ENCODE results near the gene TMEM63B.
"Not testable (repeated sequence)": the region's sequence is repeated elsewhere in the genome, so short reads cannot be mapped to it uniquely, and the experiment has no call there.

TMEM63B gene

DNA sequence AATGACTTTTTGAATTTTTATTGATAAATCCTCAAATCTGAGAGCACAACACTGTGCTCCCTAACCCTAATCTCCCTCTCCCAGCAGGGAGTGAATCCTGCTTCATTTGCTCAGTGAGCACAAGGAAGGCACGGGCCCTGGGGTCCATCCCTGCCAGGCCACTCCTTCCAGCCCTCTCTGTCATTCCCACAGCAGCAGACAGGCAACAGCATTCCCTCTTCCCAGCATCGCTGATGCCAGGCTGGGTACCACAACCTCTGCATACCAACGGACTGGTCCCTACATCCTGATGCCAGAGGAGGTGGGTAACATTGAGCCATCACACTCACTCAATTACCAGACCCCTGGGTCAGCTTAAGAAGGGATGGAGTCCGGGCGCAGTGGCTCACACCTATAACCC is 34.3 kb upstream of the TMEM63B start:
- H3K4me3 ChIP-seq (ENCODE audit: low read length in 2 of 2) = no peak overlapping the region

DNA sequence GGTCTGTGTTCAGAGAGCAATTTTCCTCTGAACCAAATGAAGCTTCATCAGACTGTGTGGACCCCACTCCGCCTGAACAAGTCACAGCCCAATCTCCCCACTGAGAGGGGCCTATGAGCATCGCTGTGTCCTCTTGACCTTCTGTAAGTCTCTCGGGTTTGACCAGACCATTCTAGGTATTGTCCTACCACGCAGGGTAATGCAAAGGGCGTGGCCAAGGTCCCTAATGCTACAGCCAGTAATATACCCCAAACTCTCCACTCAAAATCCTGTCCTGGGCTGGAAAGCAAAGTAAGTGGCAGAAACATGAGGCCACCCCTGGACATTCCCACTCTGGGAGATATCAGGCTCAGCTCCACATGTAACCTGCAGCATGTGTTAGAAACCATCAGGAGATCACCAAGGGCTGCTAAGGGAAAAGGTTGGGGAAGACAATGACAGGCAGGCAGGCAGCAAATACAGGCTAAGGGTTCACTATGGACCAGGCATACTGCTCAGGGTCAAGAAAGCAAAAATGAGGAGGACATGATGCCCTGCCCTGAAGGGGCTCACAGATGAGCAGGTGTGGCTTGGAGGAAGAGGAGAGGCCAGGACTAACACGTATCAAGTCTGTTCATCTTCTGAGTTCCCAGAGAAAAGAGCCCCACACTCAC is 33.5 kb upstream of the TMEM63B start:
- Histone ChIP-seq H2BK120ac (ENCODE audit: low read depth, low read length) (no peak overlapping the region), H3K27ac (replicated peaks; ENCODE audit: low read length) (no peak overlapping the region)
- no CpG with 5 or more reads among the region's 6 CpGs for WGBS, 2 donors (ENCODE audit: extremely low coverage in 2 of 2, insufficient read length in 2 of 2, insufficient replicate concordance in 1 of 2)

More for the DNA sequence above, 34.3 kb upstream of the TMEM63B start:
- Histone ChIP-seq H3K27ac (replicated peaks; ENCODE audit: low read length) (no peak overlapping the region), H3K9ac (ENCODE audit: low read depth, low read length, poor library complexity) (no peak overlapping the region), H3K23ac (ENCODE audit: low read depth, low read length, poor library complexity) (no peak overlapping the region), H2AFZ (ENCODE audit: low read length) (no peak overlapping the region), H3K4me1 (ENCODE audit: control insufficient read depth in 2 of 2, insufficient read depth in 1 of 2, low read depth in 1 of 2, low read length in 2 of 2) (no peaks in the 10 kb centered on the region), H3K36me3 (replicated peaks in 1 of 2; ENCODE audit: control insufficient read depth in 2 of 2, insufficient read depth in 2 of 2, low read length in 2 of 2) (peaks cover 15 to 30% of the 10 kb centered on the region in 2 donors), H2AK5ac (ENCODE audit: low read depth, low read length) (no peak overlapping the region), H3K14ac (ENCODE audit: low read length) (no peak overlapping the region), H2BK120ac (ENCODE audit: low read depth, low read length) (no peak overlapping the region), H3K4me2 (ENCODE audit: insufficient read depth, low read length, poor library complexity, severe bottlenecking) (no peak overlapping the region), H3K27me3 (ENCODE audit: control insufficient read depth in 3 of 3, insufficient read depth in 3 of 3, low read depth in 1 of 3, low read length in 3 of 3) (no peaks in the 10 kb centered on the region), H3K79me1 (ENCODE audit: low read depth, low read length) (no peaks in the 10 kb centered on the region), H3K9me3 (replicated peaks in 1 of 2; ENCODE audit: control insufficient read depth in 2 of 2, insufficient read depth in 1 of 2, low read depth in 1 of 2, low read length in 2 of 2) (no peaks in the 10 kb centered on the region), H3K18ac (ENCODE audit: low read length) (no peak overlapping the region), H4K91ac (ENCODE audit: low read depth, low read length, poor library complexity) (no peak overlapping the region), H2BK12ac (ENCODE audit: low read length) (no peak overlapping the region), H3K4ac (ENCODE audit: low read length) (no peak overlapping the region), H4K8ac (ENCODE audit: low read depth, low read length) (no peak overlapping the region), H2BK5ac (ENCODE audit: low read length) (no peak overlapping the region), H2BK15ac (ENCODE audit: low read length) (no peak overlapping the region)
- WGBS, 2 donors (ENCODE audit: extremely low coverage in 2 of 2, insufficient read length in 2 of 2, insufficient replicate concordance in 1 of 2) = no CpG with 5 or more reads among the region's 5 CpGs
- DNase-seq (ENCODE audit: low spot score) = no peak

DNA sequence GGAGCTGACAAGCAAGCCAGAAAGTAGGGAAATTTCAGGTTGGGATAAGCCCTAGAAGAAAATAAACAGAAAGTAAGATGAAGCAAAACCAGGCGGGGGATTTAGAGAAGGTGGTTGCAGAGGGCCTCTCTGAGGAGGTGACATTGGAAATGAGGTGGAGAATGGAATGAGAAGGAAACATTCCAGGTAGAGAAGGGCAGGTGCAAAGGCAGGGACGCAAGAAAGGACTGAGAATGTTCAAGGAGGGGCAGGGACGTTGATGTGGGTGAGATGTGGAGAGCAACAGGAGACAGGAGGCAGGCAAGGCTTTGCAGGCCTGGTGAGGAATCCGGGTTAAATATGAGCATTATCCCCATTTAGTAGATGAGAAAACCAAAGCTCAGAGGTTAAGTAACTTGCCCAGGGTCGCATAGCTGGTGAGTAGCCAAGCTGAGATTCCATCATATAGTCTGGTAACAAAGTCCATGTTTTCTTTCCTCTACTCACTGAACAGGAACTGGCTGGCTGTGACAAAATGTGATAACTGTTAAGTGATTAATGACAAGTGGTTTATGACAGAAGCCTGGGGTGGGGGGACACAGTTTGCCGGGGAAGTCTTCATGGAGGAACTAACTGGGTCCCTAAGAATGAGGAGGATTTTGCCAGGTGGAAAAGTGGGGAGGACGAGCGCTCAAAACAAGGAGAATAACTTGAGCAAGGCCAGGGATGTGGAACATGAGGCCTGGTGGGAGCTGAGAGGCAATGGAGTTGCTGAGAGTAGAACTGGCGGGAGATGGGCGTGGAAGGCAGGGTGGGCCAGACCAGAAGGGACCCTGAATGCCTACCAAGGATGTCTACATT is 32.7 kb upstream of the TMEM63B start:
- Histone ChIP-seq H2AFZ (ENCODE audit: low read length) (no peak overlapping the region), H4K8ac (ENCODE audit: low read depth, low read length) (no peak overlapping the region), H2BK15ac (ENCODE audit: low read length) (no peak overlapping the region), H2AK5ac (ENCODE audit: low read depth, low read length) (no peak overlapping the region), H3K4ac (ENCODE audit: low read length) (no peak overlapping the region), H3K27ac (replicated peaks; ENCODE audit: low read length) (no peak overlapping the region), H3K27me3 (ENCODE audit: control insufficient read depth in 3 of 3, insufficient read depth in 3 of 3, low read depth in 1 of 3, low read length in 3 of 3) (no peaks in the 10 kb centered on the region), H3K14ac (ENCODE audit: low read length) (no peak overlapping the region), H3K79me1 (ENCODE audit: low read depth, low read length) (no peaks in the 10 kb centered on the region), H3K9me3 (replicated peaks in 1 of 2; ENCODE audit: control insufficient read depth in 2 of 2, insufficient read depth in 1 of 2, low read depth in 1 of 2, low read length in 2 of 2) (no peaks in the 10 kb centered on the region), H2BK12ac (ENCODE audit: low read length) (no peak overlapping the region), H3K18ac (ENCODE audit: low read length) (no peak overlapping the region), H3K4me2 (ENCODE audit: insufficient read depth, low read length, poor library complexity, severe bottlenecking) (no peak overlapping the region), H3K36me3 (replicated peaks in 1 of 2; ENCODE audit: control insufficient read depth in 2 of 2, insufficient read depth in 2 of 2, low read length in 2 of 2) (peaks cover 12 to 32% of the 10 kb centered on the region in 2 donors), H2BK120ac (ENCODE audit: low read depth, low read length) (no peak overlapping the region), H3K23ac (ENCODE audit: low read depth, low read length, poor library complexity) (no peak overlapping the region), H2BK5ac (ENCODE audit: low read length) (no peak overlapping the region), H4K91ac (ENCODE audit: low read depth, low read length, poor library complexity) (no peak overlapping the region), H3K4me1 (ENCODE audit: control insufficient read depth in 2 of 2, insufficient read depth in 1 of 2, low read depth in 1 of 2, low read length in 2 of 2) (no peaks in the 10 kb centered on the region), H3K9ac (ENCODE audit: low read depth, low read length, poor library complexity) (no peak overlapping the region), H3K4me3 (ENCODE audit: low read length in 2 of 2) (no peak overlapping the region)
- no CpG with 5 or more reads among the region's 10 CpGs for WGBS, 2 donors (ENCODE audit: extremely low coverage in 2 of 2, insufficient read length in 2 of 2, insufficient replicate concordance in 1 of 2)
- no peak for DNase-seq (ENCODE audit: low spot score)

More for the DNA sequence above, 33.5 kb upstream of the TMEM63B start:
- Histone ChIP-seq H2BK15ac (ENCODE audit: low read length) (no peak overlapping the region), H3K4me3 (ENCODE audit: low read length in 2 of 2) (no peak overlapping the region), H3K23ac (ENCODE audit: low read depth, low read length, poor library complexity) (no peak overlapping the region), H3K4ac (ENCODE audit: low read length) (no peak overlapping the region), H3K9me3 (replicated peaks in 1 of 2; ENCODE audit: control insufficient read depth in 2 of 2, insufficient read depth in 1 of 2, low read depth in 1 of 2, low read length in 2 of 2) (no peaks in the 10 kb centered on the region), H3K9ac (ENCODE audit: low read depth, low read length, poor library complexity) (no peak overlapping the region), H3K18ac (ENCODE audit: low read length) (no peak overlapping the region), H3K36me3 (replicated peaks in 1 of 2; ENCODE audit: control insufficient read depth in 2 of 2, insufficient read depth in 2 of 2, low read length in 2 of 2) (peaks cover 15 to 31% of the 10 kb centered on the region in 2 donors), H3K27me3 (ENCODE audit: control insufficient read depth in 3 of 3, insufficient read depth in 3 of 3, low read depth in 1 of 3, low read length in 3 of 3) (no peaks in the 10 kb centered on the region), H2BK12ac (ENCODE audit: low read length) (no peak overlapping the region), H3K4me1 (ENCODE audit: control insufficient read depth in 2 of 2, insufficient read depth in 1 of 2, low read depth in 1 of 2, low read length in 2 of 2) (no peaks in the 10 kb centered on the region), H3K4me2 (ENCODE audit: insufficient read depth, low read length, poor library complexity, severe bottlenecking) (no peak overlapping the region), H2AFZ (ENCODE audit: low read length) (no peak overlapping the region), H3K79me1 (ENCODE audit: low read depth, low read length) (no peaks in the 10 kb centered on the region), H2AK5ac (ENCODE audit: low read depth, low read length) (no peak overlapping the region), H4K8ac (ENCODE audit: low read depth, low read length) (no peak overlapping the region), H3K14ac (ENCODE audit: low read length) (no peak overlapping the region), H2BK5ac (ENCODE audit: low read length) (no peak overlapping the region), H4K91ac (ENCODE audit: low read depth, low read length, poor library complexity) (no peak overlapping the region)
- DNase-seq (ENCODE audit: low spot score) = no peak

DNA sequence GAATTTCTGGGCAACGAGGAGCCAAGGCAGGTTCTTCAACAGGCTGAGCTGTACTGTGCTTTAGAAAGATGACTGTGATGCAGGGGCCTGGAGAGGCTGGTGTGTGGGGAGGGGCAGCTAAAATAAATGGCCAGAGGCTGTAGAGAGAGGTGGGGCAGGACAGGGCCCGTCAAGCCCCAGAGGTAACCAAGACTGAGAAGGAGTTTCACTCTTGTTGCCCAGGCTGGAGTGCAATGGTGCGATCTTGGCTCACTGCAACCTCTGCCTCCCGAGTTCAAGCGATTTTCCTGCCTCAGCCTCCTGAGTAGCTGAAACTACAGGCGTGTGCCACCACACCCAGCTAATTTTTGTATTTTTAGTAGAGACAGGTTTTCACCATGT is 32.1 kb upstream of the TMEM63B start:
- not testable (repeated sequence) for DNase-seq (ENCODE audit: low spot score); H3K23ac ChIP-seq (ENCODE audit: low read depth, low read length, poor library complexity); H3K79me1 ChIP-seq (ENCODE audit: low read depth, low read length); H2BK15ac ChIP-seq (ENCODE audit: low read length); H2BK5ac ChIP-seq (ENCODE audit: low read length); H3K9ac ChIP-seq (ENCODE audit: low read depth, low read length, poor library complexity); H2BK12ac ChIP-seq (ENCODE audit: low read length); H3K27ac ChIP-seq (replicated peaks; ENCODE audit: low read length); H3K4me1 ChIP-seq (ENCODE audit: control insufficient read depth in 2 of 2, insufficient read depth in 1 of 2, low read depth in 1 of 2, low read length in 2 of 2); H3K27me3 ChIP-seq (ENCODE audit: control insufficient read depth in 3 of 3, insufficient read depth in 3 of 3, low read depth in 1 of 3, low read length in 3 of 3); H2BK120ac ChIP-seq (ENCODE audit: low read depth, low read length); H4K91ac ChIP-seq (ENCODE audit: low read depth, low read length, poor library complexity); H3K4ac ChIP-seq (ENCODE audit: low read length); H2AFZ ChIP-seq (ENCODE audit: low read length); H3K18ac ChIP-seq (ENCODE audit: low read length); H3K4me3 ChIP-seq (ENCODE audit: low read length in 2 of 2); H2AK5ac ChIP-seq (ENCODE audit: low read depth, low read length); H3K9me3 ChIP-seq (replicated peaks in 1 of 2; ENCODE audit: control insufficient read depth in 2 of 2, insufficient read depth in 1 of 2, low read depth in 1 of 2, low read length in 2 of 2); H3K4me2 ChIP-seq (ENCODE audit: insufficient read depth, low read length, poor library complexity, severe bottlenecking); H3K14ac ChIP-seq (ENCODE audit: low read length); H4K8ac ChIP-seq (ENCODE audit: low read depth, low read length)
- H3K36me3 ChIP-seq (replicated peaks in 1 of 2; ENCODE audit: control insufficient read depth in 2 of 2, insufficient read depth in 2 of 2, low read length in 2 of 2) = peaks cover 18 to 37% of the 10 kb centered on the region in 2 donors
- WGBS, 2 donors (ENCODE audit: extremely low coverage in 2 of 2, insufficient read length in 2 of 2, insufficient replicate concordance in 1 of 2) = no CpG with 5 or more reads among the region's 6 CpGs
